ENCODE data around the gene COA1.
"Not testable (repeated sequence)": the region's sequence is repeated elsewhere in the genome, so short reads cannot be mapped to it uniquely, and the experiment has no call there.

The COA1 gene

GRCh38 chr7:43627798-43628197 is 101.5 kb downstream of the COA1 start:
- not testable (repeated sequence) for DNase-seq (ENCODE audit: low spot score)

DNA sequence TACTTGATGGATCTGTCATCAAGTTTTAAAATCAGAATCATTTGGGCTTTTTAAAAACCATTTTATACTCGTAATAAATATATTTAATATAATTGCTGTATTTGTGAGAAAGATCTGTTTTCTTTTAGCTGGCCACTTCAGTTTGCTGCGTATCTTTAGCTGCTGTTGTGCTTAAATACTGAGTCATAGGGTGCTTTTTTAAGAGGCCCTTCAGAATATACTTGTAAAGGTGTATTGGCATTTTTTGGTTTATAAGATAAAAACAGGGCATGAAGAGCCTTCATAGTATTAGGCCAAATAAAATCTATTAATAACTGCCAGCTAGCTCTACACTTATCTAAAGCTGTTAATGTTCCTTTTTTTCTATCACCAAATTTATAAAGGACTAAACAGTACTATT is 102.6 kb downstream of the COA1 start:
- DNase-seq (ENCODE audit: low spot score): no peak

- DNase-seq (ENCODE audit: low spot score): no peak
Observed at GRCh38 chr7:43625980-43626379, 103.3 kb downstream of the COA1 start.

DNA sequence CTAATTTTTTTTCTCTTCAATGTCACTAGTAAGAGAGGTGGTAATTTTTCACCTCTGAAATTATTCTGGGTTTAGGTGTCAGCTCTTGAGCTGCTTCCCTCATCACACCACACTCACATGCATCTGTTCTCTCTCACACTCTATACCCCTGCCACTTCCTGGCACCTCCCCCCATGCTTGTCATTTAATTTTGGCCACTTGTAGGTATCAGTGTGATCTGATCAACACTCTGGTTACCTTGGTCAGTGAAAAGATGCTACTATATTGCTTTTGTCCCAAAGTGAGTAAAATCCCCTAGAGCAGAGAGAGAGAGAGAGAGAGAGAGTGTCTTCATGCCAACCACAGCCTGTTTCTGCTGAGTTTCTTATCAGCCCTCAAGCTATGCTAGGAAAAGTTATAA is 103.9 kb downstream of the COA1 start:
- DNase-seq (ENCODE audit: low spot score): no peak

DNA sequence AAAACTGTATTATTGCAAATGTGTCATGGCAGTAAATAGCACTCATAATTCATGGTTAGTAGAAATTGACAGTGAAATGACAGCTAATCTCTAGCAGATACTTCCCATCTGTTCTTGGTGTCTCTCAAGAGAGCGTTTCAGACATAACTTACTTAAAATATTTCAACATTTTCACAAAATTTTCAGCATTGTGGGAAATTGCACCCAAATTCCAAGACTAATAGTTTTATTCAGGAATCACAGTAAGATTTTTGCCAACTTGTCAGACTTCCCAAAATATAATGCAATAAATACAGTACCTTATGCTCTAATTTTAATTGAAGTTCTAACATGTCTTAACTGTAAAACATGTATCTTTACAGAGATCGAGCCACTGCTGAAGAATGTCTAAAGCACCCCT is 105.2 kb downstream of the COA1 start:
- DNase-seq (ENCODE audit: low spot score): no peak

DNA sequence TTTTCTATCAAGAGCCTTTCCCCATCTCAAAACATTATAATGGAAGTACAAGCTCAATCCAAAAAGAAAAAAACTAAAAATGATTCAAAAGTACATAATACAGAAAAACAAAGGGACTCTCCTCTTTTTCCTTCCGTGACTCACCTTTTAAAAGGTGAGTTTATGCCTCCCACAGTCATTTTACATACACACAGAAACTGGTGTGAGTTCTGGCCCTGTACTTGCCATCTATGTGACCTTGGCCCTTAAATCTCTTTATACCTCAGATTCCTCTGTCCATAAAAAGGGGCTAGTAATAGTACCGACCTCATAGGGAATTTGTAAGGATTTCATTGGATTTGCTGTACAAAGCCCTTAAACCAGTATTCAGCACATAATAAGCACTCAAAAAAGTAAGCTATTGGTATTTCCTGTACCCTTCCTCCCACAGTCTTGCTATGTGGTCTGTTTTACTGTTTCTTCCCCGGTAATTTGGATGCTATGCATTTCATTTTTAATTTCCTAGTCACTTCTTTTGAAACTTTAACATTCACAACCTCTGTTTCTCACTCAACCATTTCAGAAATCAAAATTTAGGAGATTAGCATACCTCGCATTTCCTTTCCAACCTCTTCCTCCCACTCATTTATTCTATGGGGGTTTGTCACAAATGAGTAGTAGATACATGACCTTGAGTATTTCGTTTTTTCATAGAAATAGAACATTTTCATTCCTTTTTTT is 107.4 kb downstream of the COA1 start:
- DNase-seq (ENCODE audit: low spot score): no peak

- DNase-seq (ENCODE audit: low spot score): no peak
Observed at GRCh38 chr7:43619213-43620012, 109.9 kb downstream of the COA1 start.

- DNase-seq (ENCODE audit: low spot score): no peak
Observed at GRCh38 chr7:43618073-43618472, 111.2 kb downstream of the COA1 start.

GRCh38 chr7:43616977-43617376 is 112.3 kb downstream of the COA1 start:
- no peak for DNase-seq (ENCODE audit: low spot score)

GRCh38 chr7:43615558-43616145 is 113.7 kb downstream of the COA1 start:
- no peak for DNase-seq (ENCODE audit: low spot score)

DNA sequence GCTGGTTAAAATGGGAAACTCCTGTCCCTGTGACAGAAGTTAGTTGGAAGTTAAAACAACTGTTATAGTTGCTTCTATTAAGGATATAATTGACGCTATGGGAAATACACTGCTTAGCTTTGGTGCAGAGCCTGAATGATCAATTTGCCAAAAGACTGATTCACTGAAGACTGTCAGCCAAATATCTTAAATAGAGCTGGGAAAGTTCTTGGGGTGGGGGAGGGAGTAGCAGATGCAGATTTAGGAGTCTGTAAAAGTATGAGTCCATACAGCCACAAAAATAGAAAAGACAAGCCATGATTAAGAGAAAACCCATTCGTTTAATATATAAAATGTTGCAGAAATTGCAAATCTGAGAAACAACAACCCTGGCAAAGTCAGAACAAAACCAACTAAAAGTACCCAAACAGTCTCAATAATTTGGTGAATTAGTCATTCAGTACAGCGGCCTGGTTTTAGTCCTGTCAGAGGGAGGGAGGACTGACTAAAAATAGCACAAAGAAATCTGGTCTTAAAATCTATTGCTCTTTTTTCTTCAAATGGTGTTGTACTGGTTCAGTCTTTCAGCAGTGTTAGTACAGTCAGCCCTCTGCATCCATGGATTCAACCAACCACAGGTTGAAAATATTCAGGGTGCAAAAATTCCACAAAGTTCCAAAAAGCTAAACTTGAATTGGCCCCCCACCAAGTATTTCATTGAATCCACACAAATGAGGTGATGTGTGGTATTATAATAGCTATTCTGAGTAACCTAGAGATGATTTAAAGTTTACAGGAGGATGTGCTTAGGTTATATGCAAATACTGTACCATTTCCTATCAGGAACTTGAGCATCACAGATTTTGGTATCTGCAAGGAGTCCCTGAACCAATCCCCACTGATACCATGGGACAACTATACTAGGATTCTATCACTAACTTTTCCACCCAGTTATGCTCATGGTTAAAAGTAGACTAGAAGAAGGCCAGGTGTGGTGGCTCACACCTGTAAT is 116.4 kb downstream of the COA1 start:
- DNase-seq (ENCODE audit: low spot score): peak; percentile 34

DNA sequence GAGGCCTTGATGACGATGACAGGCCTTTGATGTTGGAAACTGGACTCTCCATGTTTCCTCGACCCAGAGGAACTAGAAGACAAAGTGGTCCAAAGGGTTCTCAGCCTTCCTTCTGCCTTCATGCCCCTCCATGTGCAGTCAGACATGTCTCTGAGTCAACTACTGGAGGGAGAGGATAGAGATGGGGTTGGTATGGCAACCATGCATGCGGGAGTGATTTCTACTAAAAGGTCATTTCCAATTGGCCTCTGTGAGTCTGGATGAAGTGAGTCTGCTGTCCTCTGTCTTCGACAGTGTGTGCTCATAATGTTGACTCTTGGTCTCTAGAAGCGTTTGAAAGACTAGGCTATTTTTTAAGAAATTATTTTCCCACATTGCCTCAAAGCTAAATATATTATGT is 117.2 kb downstream of the COA1 start:
- no peak for DNase-seq (ENCODE audit: low spot score)

- no peak for DNase-seq (ENCODE audit: low spot score)
Observed at GRCh38 chr7:43609097-43609496, 120.2 kb downstream of the COA1 start.

GRCh38 chr7:43604251-43604650 is 125.1 kb downstream of the COA1 start:
- no peak for DNase-seq (ENCODE audit: low spot score)

- no peak for DNase-seq (ENCODE audit: low spot score)
Observed at GRCh38 chr7:43602256-43602655, 127.1 kb downstream of the COA1 start.

- no peak for DNase-seq (ENCODE audit: low spot score)
Observed at GRCh38 chr7:43600056-43600455, 129.3 kb downstream of the COA1 start.

GRCh38 chr7:43596426-43596825 is 132.9 kb downstream of the COA1 start:
- not testable (repeated sequence) for DNase-seq (ENCODE audit: low spot score)

- no peak for DNase-seq (ENCODE audit: low spot score)
Observed at GRCh38 chr7:43594020-43594419, 135.3 kb downstream of the COA1 start.

- DNase-seq (ENCODE audit: low spot score): no peak
Observed at GRCh38 chr7:43593010-43593409, 136.3 kb downstream of the COA1 start.

DNA sequence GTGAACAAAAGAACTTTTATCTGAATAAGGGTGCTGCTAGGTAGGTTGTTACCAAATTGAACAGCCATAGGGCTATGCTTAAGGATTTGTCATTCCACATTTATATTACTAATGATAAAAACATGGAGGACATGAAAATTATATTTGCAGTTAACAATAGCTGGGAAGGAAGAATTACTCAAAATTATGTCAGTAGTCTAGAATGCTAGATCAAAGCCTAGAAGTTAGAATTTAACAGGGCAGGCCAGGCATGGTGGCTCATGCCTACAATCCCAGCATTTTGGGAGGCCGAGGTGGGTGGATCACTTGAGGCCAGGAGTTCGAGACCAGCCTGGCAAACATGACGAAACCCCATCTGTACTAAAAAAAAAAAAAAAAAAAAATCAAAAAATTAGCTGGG is 137.0 kb downstream of the COA1 start:
- no peak for DNase-seq (ENCODE audit: low spot score)

- DNase-seq (ENCODE audit: low spot score): no peak
Observed at GRCh38 chr7:43591558-43592180, 137.7 kb downstream of the COA1 start.

Data from pons (tissue), 1 donor.